Stimulated activated CD4-positive, alpha-beta T cell treated with anti-CD3 and anti-CD28 coated beads, Interleukin-4, amount 100 ng/mL, for 1 hour (primary cell): ENCODE data around the gene HERC2.
"Not testable (repeated sequence)": the region's sequence is repeated elsewhere in the genome, so short reads cannot be mapped to it uniquely, and the experiment has no call there.

ENCODE experiments used
- DNase-seq: peaks from one replicate; pipeline ENCODE4 v3.0.0-alpha.2; 2020

HERC2 gene

GRCh38 chr15:28128031-28128430 lies 193.9 kb downstream of the HERC2 start:
- DNase-seq: no peak

GRCh38 chr15:28127036-28127435 lies 194.9 kb downstream of the HERC2 start:
- no peak for DNase-seq

GRCh38 chr15:28125673-28126651 lies 196.0 kb downstream of the HERC2 start:
- DNase-seq: no peak

- DNase-seq: no peak
Observed at GRCh38 chr15:28124841-28125240, 197.1 kb downstream of the HERC2 start.

DNA sequence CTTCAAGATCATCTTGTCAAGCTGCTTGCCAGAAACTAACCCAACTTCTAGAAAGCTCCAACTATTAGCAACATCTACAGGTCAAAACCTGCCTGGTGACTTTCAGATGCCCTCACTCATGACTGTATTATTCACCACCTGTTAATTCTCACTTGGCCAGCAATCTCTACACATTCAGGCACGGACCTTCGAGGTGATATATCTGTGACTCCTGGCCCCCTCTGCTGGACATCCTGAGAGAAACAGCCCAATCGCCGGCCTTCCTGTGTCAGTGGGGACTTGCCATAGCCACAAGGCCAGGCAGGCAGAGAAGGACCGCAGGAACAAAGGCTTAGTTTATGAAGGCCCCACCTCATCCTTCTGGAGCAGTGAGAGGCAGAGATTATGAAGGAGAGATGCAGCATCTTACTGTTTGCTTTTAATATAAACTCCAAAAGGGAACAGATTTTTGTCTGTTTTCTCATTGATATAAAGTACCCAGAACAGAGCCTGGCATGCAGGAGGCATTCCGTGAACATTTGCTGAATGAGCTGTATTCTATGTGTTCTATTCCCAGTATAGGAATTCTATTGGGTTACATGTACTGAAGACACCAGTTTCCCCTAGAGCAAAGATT lies 198.5 kb downstream of the HERC2 start:
- peak; percentile 52 for DNase-seq

DNA sequence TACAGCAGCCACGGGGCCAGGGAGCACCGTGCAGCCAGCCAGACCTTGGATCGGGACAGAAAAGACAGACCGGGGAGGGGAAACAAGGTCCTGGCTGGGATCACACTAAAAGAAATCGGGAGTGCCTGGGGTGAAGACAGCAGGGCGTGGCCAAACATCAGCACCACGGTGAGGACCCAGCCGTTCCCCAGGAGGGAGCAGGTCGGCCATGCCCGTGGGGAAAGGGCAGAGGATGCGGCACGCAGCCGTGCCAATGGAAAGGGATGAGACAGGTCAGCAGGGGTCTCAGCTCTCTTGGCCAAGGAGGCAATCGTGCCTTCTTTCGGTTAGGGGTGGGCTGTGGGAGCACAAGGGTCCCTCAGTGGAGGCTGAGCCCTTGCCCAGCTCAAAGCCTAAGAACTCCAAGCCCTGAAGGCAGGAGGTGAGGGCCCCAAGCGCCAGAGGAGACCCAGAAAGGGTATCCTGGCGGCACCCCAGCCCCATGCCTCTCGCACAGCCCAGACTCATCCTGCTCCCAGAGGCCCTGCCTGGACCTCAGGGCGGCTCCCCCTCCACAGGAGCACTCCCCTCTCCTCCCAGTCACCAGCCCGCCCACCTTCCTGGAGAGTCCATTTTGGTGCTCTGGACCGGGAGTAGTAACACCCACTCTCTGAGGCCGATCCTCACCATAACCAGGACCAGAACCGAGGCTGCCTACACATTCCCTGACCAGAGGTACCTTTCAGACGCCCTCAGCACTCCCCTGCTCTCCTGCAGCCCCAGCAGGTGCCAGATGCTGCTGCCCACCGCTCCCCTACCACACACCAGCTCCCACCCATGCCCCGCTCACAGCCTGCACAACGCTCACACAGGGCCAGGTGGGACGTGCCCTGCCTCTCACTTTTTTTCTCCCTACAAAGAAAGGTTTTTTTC lies 199.7 kb downstream of the HERC2 start:
- no peak for DNase-seq

DNA sequence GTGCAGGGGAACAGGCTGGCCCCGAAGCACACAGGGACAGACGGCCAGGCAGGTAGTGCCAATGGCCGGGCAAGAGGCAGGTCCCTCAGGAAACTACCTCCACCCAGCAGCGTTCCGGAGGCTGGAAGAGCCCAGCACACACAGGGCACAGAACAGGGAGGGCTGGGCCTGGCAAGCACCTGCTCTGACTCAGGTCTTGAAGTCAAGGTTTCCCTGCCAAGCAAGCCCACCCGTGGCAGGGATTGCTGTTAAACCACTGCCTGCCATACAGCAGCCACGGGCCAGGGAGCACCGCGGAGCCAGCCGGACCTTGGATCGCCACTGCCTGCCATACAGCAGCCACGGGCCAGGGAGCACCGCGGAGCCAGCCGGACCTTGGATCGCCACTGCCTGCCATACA lies 200.4 kb downstream of the HERC2 start:
- DNase-seq: not testable (repeated sequence)

- DNase-seq: no peak
Observed at GRCh38 chr15:28120359-28120640, 201.7 kb downstream of the HERC2 start.

- DNase-seq: no peak
Observed at GRCh38 chr15:28118531-28118930, 203.4 kb downstream of the HERC2 start.

GRCh38 chr15:28118083-28118482 lies 203.9 kb downstream of the HERC2 start:
- DNase-seq: no peak

DNA sequence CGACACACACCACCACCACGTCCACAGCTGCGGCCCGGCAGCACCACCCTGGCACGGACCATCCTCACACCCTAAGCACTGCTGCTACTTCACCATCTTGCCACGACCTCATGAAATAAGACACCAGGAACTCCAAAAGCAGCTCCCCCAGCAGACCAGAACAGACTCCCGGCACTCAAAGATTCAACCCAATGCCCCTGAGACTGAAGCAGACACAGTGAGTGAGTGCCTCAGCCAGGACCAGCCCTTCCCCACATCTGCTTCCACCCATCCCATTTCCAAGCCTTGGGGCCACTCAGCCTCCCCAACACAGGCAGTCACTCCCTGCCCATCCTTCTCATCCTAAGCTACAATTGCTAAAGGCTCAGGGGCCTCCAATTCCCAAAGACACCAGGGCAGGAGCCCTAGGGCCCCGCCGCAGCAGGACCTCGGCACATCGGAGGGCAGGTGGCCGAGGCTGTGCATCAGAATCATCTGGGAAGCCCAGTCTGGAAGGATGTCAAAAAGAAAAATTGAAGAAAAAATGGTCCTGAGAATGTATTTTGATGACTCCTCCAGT lies 204.5 kb downstream of the HERC2 start:
- DNase-seq: no peak

- DNase-seq: no peak
Observed at GRCh38 chr15:28116521-28117431, 205.2 kb downstream of the HERC2 start.

DNA sequence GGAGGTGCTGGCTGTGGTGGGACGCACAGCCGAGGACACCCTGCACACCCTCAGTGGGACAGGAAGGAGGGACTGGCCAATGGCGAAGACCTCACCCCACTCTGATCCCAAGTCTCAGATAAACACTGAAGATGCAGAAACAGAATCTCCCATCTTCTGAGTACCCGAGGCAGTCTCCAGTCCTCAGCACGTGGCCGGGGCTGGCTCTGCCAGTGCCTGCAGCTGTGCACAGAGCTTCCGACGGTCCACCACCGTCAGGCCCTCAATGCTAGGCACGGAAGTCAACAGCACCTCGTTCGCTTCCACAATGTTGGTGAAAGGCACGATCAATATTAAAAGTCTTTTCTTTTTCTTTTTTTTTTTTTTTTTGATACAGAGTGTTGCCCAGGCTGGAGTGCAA lies 206.1 kb downstream of the HERC2 start:
- no peak for DNase-seq

DNA sequence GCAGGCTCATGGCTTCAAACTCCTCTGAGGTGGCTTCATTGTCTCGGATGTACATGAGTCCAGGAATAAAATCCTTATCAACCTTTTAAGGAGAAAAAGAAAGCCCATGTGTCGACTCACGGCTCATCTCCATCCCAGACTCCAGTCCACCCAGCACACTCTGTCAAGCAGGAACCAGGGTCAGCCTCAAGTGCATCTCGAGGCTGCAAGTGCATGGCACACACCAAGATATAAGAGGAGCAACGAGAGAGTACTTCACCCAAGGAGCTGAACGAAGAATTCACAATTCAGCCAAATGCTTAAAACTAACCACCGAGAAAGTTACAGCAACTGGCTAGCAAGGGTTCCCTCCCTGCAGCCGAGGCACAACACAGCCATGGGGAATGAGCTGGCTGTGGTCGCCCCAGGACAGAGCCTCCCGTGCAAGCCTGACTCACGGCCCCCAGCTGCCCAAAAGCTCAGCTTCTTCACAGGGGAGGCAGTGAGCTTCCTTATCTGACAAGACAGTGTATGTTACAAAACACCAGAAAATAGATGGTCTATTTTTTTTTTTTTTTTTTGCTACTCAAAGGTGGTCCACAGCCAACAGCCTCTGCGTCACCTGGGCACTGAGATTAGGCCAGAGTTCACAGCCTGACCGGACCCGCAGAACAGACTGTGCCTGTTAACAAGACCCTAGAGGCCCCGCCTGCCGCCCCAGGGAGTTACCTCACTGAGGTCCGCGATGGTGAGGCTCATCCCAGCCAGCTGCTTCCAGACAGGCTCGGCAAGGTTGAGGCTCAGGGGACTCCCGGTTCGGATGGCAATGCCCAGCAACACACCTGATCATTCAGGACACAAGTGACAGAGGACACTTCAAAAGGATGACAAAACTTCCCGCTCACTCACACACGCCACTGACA lies 207.0 kb downstream of the HERC2 start:
- DNase-seq: no peak

DNA sequence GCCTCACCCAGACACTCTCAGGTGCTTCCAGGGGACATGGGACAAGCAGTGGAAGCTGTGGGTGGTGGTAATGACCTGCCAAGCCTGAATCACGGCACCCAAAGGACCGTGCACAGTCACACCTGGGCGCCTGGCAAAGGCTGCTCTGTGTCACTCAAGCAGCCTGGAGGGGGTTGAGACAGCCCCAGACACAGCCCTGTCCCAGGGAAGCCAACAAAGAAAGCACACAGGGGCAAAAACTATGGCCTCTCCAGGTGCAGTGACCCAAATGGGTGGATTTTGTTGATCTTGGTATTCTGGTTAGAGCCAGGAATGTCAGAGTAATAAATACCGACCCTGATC lies 207.9 kb downstream of the HERC2 start:
- DNase-seq: no peak

- DNase-seq: no peak
Observed at GRCh38 chr15:28113394-28114113, 208.4 kb downstream of the HERC2 start.

DNA sequence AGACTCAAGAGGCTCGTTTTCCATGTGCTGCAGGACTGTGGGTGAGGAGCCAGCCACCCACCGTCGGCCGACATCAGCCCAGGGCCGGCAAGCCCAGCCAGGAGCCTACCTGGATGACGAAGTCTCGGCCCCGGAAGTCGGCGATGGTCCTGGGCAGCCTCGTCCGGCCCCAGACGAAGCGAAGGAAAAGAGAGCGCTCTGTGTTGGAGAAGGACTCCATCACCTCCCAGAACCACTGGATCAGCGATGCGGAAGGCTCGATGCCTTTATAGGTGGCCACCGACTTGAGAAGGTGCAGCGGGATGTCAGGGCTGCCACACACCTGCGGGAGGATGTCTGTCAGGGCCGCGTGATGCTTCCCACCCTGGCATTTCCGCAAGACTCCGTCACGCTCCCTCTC lies 209.0 kb downstream of the HERC2 start:
- DNase-seq: no peak

- no peak for DNase-seq
Observed at GRCh38 chr15:28112101-28112760, 209.7 kb downstream of the HERC2 start.

- no peak for DNase-seq
Observed at GRCh38 chr15:28111543-28111942, 210.4 kb downstream of the HERC2 start.

GRCh38 chr15:28110481-28110881 lies 211.5 kb downstream of the HERC2 start:
- DNase-seq: no peak
